LNCaP clone FGC (cell line): ENCODE measurements around the gene PTCH1.

Experiments
- DNase-seq: peaks from one replicate; pipeline ENCODE4 v3.0.0-alpha.2; 2011; ENCODE audit warnings: low read depth
- H3K4me3 ChIP-seq: 2 replicates; pipeline ENCODE4 v1.5.1; 2011; ENCODE audit warnings: mild to moderate bottlenecking, low read depth, low read length, control low read depth
- CTCF ChIP-seq: IDR thresholded peaks from 2 replicates; pipeline ENCODE4 v1.5.1; 2012; ENCODE audit warnings: mild to moderate bottlenecking; ENCODE audit not compliant: control insufficient read depth, insufficient read depth; ENCODE audit errors: extremely low read depth

Gene PTCH1

GRCh38 chr9:95498641-95499040, 18.1 kb downstream of the PTCH1 start:
- no peak overlapping the region for H3K4me3 ChIP-seq
- no peak for DNase-seq
- no peak for TF ChIP-seq CTCF

GRCh38 chr9:95497772-95498171, 19.0 kb downstream of the PTCH1 start:
- no peak for DNase-seq
- no peak for TF ChIP-seq CTCF
- no peak overlapping the region for H3K4me3 ChIP-seq

GRCh38 chr9:95496687-95497086, 20.1 kb downstream of the PTCH1 start:
- TF ChIP-seq CTCF, result no peak
- DNase-seq, result no peak

DNA sequence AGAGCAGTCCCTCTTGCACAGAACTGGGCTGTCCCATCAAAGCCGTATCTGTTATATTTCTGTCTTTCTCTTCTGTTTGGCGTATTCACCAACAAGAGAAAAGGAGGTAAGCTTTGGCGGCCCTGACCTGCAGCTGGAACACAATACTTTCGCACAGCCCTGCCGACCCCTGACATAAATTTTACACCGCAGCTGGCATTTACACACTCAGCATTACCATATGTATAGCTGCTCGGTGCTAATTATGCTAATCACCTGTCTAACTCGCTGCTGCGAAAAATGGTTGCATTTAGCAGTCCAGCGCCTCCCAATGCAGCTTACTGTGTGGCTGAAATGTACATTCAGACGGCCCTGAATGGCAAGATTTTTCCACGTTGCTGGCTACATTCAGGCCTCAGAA, 20.8 kb downstream of the PTCH1 start:
- DNase-seq, result no peak
- no peak overlapping the region for H3K4me3 ChIP-seq
- TF ChIP-seq CTCF, result no peak

More at GRCh38 chr9:95496687-95497086, 20.1 kb downstream of the PTCH1 start:
- no peak overlapping the region for H3K4me3 ChIP-seq

GRCh38 chr9:95495529-95495928, 21.2 kb downstream of the PTCH1 start:
- no peak for TF ChIP-seq CTCF
- H3K4me3 ChIP-seq, result no peak overlapping the region
- no peak for DNase-seq

DNA sequence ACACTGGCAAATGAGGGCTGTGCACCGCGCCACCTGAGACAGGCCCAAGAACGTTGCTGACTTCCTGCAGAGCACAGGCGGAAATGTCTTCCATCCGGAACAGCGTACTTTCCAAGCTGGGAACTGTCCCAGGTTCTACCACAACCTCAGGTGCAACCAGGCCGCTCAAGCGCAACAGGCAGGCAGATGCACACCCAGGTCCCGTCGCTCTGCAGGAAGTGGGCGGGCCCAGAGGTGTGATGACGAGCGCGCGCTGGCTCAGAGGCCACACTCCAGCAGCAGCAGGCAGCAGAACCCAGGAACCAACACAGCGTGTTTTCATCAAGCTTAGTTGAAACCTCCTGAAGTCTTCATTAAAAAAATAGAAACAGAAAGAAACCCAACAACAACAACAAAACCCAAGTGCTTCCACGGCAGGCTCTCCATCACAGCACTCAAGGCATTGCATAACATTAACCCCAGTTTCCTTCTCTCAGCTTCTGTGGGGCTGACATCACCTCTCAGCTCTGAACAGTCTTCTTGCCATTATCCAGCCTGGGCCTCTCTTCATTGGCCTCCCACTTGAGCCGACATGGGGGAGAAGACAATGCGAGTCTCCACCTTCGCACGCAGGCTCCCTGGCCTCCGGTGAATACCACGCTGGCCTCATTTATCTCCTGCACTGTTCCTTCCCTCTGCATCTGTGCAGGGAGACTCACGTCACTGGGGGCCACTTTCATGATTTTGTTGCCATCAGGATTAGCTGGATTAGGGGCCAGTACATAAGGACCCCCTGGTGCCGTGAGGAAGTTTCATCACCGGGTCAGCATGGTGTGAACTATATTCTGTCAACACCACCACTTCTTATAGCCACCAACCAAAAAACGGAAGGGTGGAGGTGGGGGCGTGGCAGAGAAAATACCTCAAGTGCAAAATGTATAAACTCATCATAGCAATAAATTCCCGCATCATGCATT, 22.1 kb downstream of the PTCH1 start:
- H3K4me3 ChIP-seq, result peak overlapping the region; percentile 49
- TF ChIP-seq CTCF, result 0 out of 2 replicates have a peak, but pooled peaks have one; percentile 3
- peak; percentile 97 for DNase-seq

DNA sequence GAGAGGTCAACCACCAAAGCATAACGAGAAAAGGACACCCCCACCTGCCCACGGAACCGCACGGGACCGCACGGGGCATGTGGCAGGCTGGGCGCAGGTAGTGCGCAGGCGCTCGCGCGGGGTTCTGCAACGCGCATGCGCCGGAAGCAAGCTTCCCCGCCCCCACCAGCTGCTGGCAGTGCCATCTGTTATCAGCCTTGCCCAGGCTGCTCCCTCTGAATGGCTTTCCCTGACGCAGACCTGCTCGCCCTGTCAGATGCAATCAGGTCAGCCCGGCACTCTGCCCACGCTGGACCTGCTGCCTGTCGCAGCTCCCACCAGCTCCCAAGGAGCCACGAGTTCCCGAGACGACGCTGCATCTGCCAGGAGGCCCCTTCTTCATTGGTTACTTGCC, 22.8 kb downstream of the PTCH1 start:
- no peak for TF ChIP-seq CTCF
- DNase-seq, result peak; percentile 67
- H3K4me3 ChIP-seq, result peak overlapping the region; percentile 49
